Caco-2 (cell line): ENCODE data around the gene RBPJ. TPM values are rescaled to one million over a fixed set of nuclear protein-coding genes. Genes with fewer than 3 reads are reported as not detected.

Experiments used
- BruUV-seq: library from RNA; stranded (reverse); fragments of 400-500 nt; replicated peaks from 2 replicates; lab custom pipeline; 2021; lab: Mats Ljungman, UMichigan
- CTCF ChIA-PET: fragments of 300-600 bp; sonication (Branson Sonifier 250); formaldehyde crosslinking; loops from one replicate; lab custom pipeline; 2022; ENCODE audit warnings: antibody characterized with exemption; lab: Charles Lee
- POLR2A ChIA-PET: fragments of 300-600 bp; sonication (Branson Sonifier 250); formaldehyde crosslinking; loops from one replicate; lab custom pipeline; 2022; ENCODE audit warnings: antibody characterized with exemption; lab: Charles Lee
- DNase-seq, 2 experiments: peaks; one replicate each; pipeline versions ENCODE4 v3.0.0 to v3.0.0-alpha.2; 2020 to 2022
- H3K27me3 ChIP-seq: replicated peaks from 2 replicates; pipeline ENCODE4 v1.6.0; 2011; ENCODE audit warnings: low read length; ENCODE audit not compliant: control insufficient read depth, insufficient read depth
- H3K36me3 ChIP-seq: 2 replicates; pipeline ENCODE4 v1.5.1; 2011; ENCODE audit warnings: low read length; ENCODE audit not compliant: control insufficient read depth, insufficient read depth
- H3K4me1 ChIP-seq: fragments of 250-450 bp; sonication (Bioruptor Pico); 2 replicates; pipeline ENCODE4 v1.5.1; 2020; ENCODE audit warnings: mild to moderate bottlenecking
- H3K4me3 ChIP-seq: 2 replicates; pipeline ENCODE4 v1.5.1; 2011; ENCODE audit warnings: low read depth, mild to moderate bottlenecking, control low read depth, low read length
- H3K9me3 ChIP-seq: fragments of 250-450 bp; sonication (Bioruptor Pico); 2 replicates; pipeline ENCODE4 v1.5.1; 2020; ENCODE audit warnings: mild to moderate bottlenecking, moderate library complexity
- H3K27ac Mint-ChIP-seq: one replicate; pipeline ENCODE4 v1.8.0; 2022; ENCODE audit warnings: mixed read lengths; ENCODE audit not compliant: unreplicated experiment
- H3K27me3 Mint-ChIP-seq: one replicate; pipeline ENCODE4 v1.8.0; 2022; ENCODE audit warnings: mixed read lengths; ENCODE audit not compliant: insufficient read depth, unreplicated experiment
- H3K36me3 Mint-ChIP-seq: one replicate; pipeline ENCODE4 v1.8.0; 2022; ENCODE audit warnings: mild to moderate bottlenecking, mixed read lengths; ENCODE audit not compliant: insufficient read depth, unreplicated experiment
- H3K4me1 Mint-ChIP-seq: one replicate; pipeline ENCODE4 v1.8.0; 2022; ENCODE audit warnings: low read depth, mixed read lengths; ENCODE audit not compliant: unreplicated experiment
- H3K4me3 Mint-ChIP-seq: one replicate; pipeline ENCODE4 v1.8.0; 2022; ENCODE audit warnings: mild to moderate bottlenecking, moderate library complexity, mixed read lengths; ENCODE audit not compliant: unreplicated experiment
- H3K9me3 Mint-ChIP-seq: one replicate; pipeline ENCODE4 v1.8.0; 2022; ENCODE audit warnings: mixed read lengths; ENCODE audit not compliant: unreplicated experiment
- intact Hi-C: fragments of 100-400 bp; cut with micrococcal nuclease; formaldehyde crosslinking; loops from one replicate; pipeline ENCODE4 v1.10.0; 2022; ENCODE audit not compliant: unreplicated experiment
- total RNA-seq: library from RNA; stranded (reverse); gene quantifications from 2 replicates; pipeline ENCODE4 v1.2.3, GENCODE V29; 2022
- TF ChIP-seq, protein P1 (sequence below), 2 experiments: fragments of 200-600 bp in 1 of 2; IDR thresholded peaks; 1 replicate in 1 of 2; 2 replicates in 1 of 2; pipeline versions ENCODE4 v1.5.1 to v1.8.0; 2011 to 2022; ENCODE audit warnings: antibody characterized with exemption in 1 of 2, control low read depth in 1 of 2, inconsistent platforms in 1 of 2, low read depth in 1 of 2, low read length in 1 of 2, mild to moderate bottlenecking in 1 of 2, moderate library complexity in 1 of 2; ENCODE audit not compliant: insufficient read depth in 1 of 2, severe bottlenecking in 1 of 2, unreplicated experiment in 1 of 2

The RBPJ gene
- total RNA-seq, 1 experiment from 2014 or later = 38.8 TPM

DNA sequence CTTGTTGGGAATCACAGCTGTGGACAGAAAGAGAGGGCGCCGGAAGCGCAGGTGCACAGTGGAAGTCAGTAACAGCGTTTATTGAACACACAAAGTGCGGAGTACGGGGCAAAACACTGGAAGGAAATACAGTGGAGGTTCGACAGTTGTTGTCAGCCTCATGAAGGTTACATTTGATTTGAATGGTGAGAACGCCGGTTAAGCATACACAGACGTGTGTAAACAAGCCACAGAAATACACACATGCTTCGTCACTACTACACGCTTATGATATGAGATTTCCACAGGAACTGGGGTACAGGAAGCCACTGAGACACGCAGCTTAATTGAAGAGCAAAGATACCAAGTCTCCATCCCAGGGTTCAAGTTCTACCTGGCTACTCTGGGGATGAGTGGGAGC is 157.5 kb downstream of the RBPJ start:
- no TSS peak for BruUV-seq
- no peaks in the 10 kb centered on the region for H3K27me3 Mint-ChIP-seq
- DNase-seq = no peak

DNA sequence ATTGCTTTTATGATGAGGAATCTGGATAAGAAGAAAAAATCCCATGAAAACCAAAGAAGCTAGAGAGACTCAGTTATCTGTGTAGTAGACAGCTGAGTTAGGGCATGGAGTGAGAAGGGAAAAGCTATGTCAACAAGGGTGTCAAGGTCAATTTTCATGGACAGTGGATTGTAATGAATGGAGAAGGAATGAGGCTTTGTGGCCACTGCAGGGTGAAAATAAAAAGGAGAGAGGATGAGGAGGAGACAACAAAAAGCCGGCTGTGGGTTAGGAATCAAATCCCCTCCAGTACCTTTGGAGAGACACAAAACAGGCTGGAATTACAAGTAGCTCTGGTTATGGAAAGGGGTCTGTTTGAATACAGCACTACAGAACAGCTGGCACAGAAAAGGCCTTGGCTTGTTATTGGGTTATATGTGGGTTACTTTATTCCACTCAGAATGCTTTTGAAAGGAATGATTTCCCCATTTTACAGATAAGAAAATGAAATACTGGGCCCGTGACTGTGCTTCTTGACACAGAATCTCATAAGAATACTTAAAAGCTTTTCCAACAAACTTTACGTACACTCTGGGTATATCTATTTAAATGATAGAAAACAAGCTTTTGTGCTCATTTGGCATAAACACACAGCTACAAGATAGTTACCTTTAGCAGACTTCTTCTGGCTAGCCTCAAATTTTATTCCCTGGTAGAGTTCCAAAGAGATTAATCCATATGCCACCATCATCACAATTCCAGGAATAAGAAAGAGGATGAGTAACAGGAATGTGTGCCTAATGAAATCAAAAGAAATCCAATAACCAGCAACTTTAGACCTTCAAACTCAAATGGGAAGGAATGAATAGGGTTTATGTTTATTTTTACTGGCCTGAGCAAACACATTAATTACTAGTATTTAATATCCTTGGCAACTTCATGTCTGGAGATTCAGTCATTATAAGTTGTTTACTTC is 162.0 kb downstream of the RBPJ start:
- TF ChIP-seq, protein P1, sequence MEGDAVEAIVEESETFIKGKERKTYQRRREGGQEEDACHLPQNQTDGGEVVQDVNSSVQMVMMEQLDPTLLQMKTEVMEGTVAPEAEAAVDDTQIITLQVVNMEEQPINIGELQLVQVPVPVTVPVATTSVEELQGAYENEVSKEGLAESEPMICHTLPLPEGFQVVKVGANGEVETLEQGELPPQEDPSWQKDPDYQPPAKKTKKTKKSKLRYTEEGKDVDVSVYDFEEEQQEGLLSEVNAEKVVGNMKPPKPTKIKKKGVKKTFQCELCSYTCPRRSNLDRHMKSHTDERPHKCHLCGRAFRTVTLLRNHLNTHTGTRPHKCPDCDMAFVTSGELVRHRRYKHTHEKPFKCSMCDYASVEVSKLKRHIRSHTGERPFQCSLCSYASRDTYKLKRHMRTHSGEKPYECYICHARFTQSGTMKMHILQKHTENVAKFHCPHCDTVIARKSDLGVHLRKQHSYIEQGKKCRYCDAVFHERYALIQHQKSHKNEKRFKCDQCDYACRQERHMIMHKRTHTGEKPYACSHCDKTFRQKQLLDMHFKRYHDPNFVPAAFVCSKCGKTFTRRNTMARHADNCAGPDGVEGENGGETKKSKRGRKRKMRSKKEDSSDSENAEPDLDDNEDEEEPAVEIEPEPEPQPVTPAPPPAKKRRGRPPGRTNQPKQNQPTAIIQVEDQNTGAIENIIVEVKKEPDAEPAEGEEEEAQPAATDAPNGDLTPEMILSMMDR (IDR thresholded peaks at IDR 0.05; ENCODE audit: insufficient read depth in 1 of 2, low read depth in 1 of 2, low read length in 1 of 2, severe bottlenecking in 1 of 2, unreplicated experiment in 1 of 2) = no peak
- no peaks in the 10 kb centered on the region for H3K9me3 Mint-ChIP-seq
- CTCF ChIA-PET = no interaction called here
- no peak overlapping the region for H3K4me3 ChIP-seq
- H3K36me3 Mint-ChIP-seq = peaks cover 6% of the 10 kb centered on the region
- H3K27ac Mint-ChIP-seq = no peak overlapping the region
- no peak for DNase-seq
- H3K4me1 Mint-ChIP-seq = peaks cover 7% of the 10 kb centered on the region
- intact Hi-C loops = loop anchor here (10.0 kb wide), 1 partner anchor 242 kb away; no protein-coding TSS in a partner anchor
- H3K27me3 Mint-ChIP-seq = no peaks in the 10 kb centered on the region
- POLR2A ChIA-PET = no interaction called here
- H3K4me3 Mint-ChIP-seq = no peak overlapping the region
- H3K9me3 ChIP-seq = no peaks in the 10 kb centered on the region
- H3K36me3 ChIP-seq = no peaks in the 10 kb centered on the region
- peaks cover 33% of the 10 kb centered on the region for H3K4me1 ChIP-seq
- H3K27me3 ChIP-seq = no peaks in the 10 kb centered on the region
- no TSS peak for BruUV-seq

More for the DNA sequence above, 157.5 kb downstream of the RBPJ start:
- POLR2A ChIA-PET = no interaction called here
- Mint-ChIP-seq H3K36me3 (peaks cover 6% of the 10 kb centered on the region), H3K9me3 (no peaks in the 10 kb centered on the region), H3K27ac (no peak overlapping the region), H3K4me3 (no peak overlapping the region), H3K4me1 (peaks cover 7% of the 10 kb centered on the region)
- H3K36me3 ChIP-seq = no peaks in the 10 kb centered on the region
- intact Hi-C loops = no loop called here
- CTCF ChIA-PET = no interaction called here
- no peaks in the 10 kb centered on the region for H3K27me3 ChIP-seq
- no peaks in the 10 kb centered on the region for H3K9me3 ChIP-seq
- TF ChIP-seq, protein P1 (IDR thresholded peaks at IDR 0.05; ENCODE audit: insufficient read depth in 1 of 2, low read depth in 1 of 2, low read length in 1 of 2, severe bottlenecking in 1 of 2, unreplicated experiment in 1 of 2) = no peak
- peaks cover 4% of the 10 kb centered on the region for H3K4me1 ChIP-seq
- H3K4me3 ChIP-seq = no peak overlapping the region

DNA sequence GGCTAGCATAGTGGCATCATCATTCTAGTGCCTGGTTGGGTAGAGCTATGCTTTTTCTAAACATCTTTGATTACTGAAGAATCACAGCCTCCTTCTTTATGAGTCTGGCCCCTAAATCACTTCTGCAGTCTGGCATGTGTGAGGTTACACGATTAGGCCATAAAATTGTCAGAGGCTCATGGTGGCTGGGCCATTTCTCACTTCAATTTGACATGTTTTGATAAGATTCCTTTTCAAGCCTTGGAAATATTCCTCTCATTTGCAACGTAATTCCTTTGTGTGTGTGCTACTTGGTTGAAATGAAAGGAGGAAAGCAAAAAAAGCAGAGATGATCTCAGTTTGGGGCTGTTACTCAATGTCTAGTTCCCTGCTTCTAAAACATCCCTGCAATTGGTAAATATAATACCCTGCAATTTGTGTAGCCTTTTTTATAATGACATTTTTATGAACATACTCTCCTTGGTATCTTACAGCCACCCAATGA is 163.3 kb downstream of the RBPJ start:
- no peak overlapping the region for H3K4me3 Mint-ChIP-seq
- peaks cover 7% of the 10 kb centered on the region for H3K4me1 Mint-ChIP-seq
- peaks cover 6% of the 10 kb centered on the region for H3K36me3 Mint-ChIP-seq
- DNase-seq = peak; percentile 27 to 49
- Histone ChIP-seq H3K27me3 (no peaks in the 10 kb centered on the region), H3K4me1 (peaks cover 33% of the 10 kb centered on the region), H3K9me3 (no peaks in the 10 kb centered on the region), H3K36me3 (no peaks in the 10 kb centered on the region), H3K4me3 (no peak overlapping the region)
- ChIA-PET CTCF (interaction anchor here (0.6 kb wide), 1 partner anchor 118 kb away, joined by 3 read pairs; no protein-coding TSS in a partner anchor), POLR2A (no interaction called here)
- intact Hi-C loops = loop anchor here (10.0 kb wide), 1 partner anchor 241 kb away; no protein-coding TSS in a partner anchor
- TF ChIP-seq, protein P1 (IDR thresholded peaks at IDR 0.05; ENCODE audit: insufficient read depth in 1 of 2, low read depth in 1 of 2, low read length in 1 of 2, severe bottlenecking in 1 of 2, unreplicated experiment in 1 of 2) = no peak
- H3K27ac Mint-ChIP-seq = no peak overlapping the region
- no peaks in the 10 kb centered on the region for H3K9me3 Mint-ChIP-seq
- no TSS peak for BruUV-seq
- H3K27me3 Mint-ChIP-seq = no peaks in the 10 kb centered on the region
